ENCODE data around the gene TSPYL4.

GRCh38 chr6:116208056-116208785 is 45.7 kb downstream of the TSPYL4 start:
- TF ChIP-seq CTCF (IDR thresholded peaks at IDR 0.05; ENCODE audit: low read depth, low read length) (no peak), EZH2phosphoT487 (IDR thresholded peaks at IDR 0.05; ENCODE audit: low read depth) (no peak)
